K562 treated with DMSO at 1 percent for 48 hours (cell line): ENCODE measurements around the gene TMED1. TPM values are rescaled to one million over a fixed set of nuclear protein-coding genes. Genes with fewer than 3 reads are reported as not detected.

Experiments
- total RNA-seq: library from RNA; unstranded; fragments of 300-600 nt; gene quantifications from 2 replicates; pipeline ENCODE4 v1.2.3, GENCODE V29; 2022; ENCODE audit warnings: low replicate concordance; ENCODE audit errors: extremely low read depth

The TMED1 gene
- not detected in 2 replicates for total RNA-seq

GRCh38 chr19:10835754-10836478 lies at the start of gene TMED1:
TSS of gene TMED1 (minus strand) at chr19:10836212. CDS start at chr19:10836191, 21 bp downstream.

GRCh38 chr19:10870955-10871603 lies 35.1 kb upstream of the TMED1 start, which contains the start of gene CARM1:
TSS of gene CARM1 (plus strand) at chr19:10871553. CDS start at chr19:10871703, 150 bp downstream.

GRCh38 chr19:10848230-10848856 lies 12.3 kb upstream of the TMED1 start, which contains the start of gene C19orf38:
TSS of gene C19orf38 (plus strand) at chr19:10848415. CDS start at chr19:10848509, 94 bp downstream.

Other genes starting within 250 kb of the TMED1 start
- gene AP1M2, start 248.9 kb downstream of the TMED1 start, total RNA-seq, result not detected in 2 replicates
- not detected in 2 replicates for gene SLC44A2, start 210.7 kb downstream of the TMED1 start, total RNA-seq
- gene ILF3, start 181.9 kb downstream of the TMED1 start, total RNA-seq, result not detected in 2 replicates
- gene QTRT1, start 134.8 kb downstream of the TMED1 start, total RNA-seq, result not detected in 2 replicates
- gene DNM2, start 118.1 kb downstream of the TMED1 start, total RNA-seq, result 1,345 TPM in 1 of 2 replicates, not detected in the other
- not detected in 2 replicates for gene C19orf38, start 12.2 kb upstream of the TMED1 start, total RNA-seq
- not detected in 2 replicates for gene CARM1, start 35.3 kb upstream of the TMED1 start, total RNA-seq
- gene YIPF2, start 92.4 kb upstream of the TMED1 start, total RNA-seq, result not detected in 2 replicates
- gene TIMM29, start 92.6 kb upstream of the TMED1 start, total RNA-seq, result not detected in 2 replicates
- not detected in 2 replicates for gene SMARCA4, start 124.8 kb upstream of the TMED1 start, total RNA-seq